Common myeloid progenitor, CD34-positive (primary cell): Measurements from ENCODE around the gene GGA1. TPM values are rescaled to one million over a fixed set of nuclear protein-coding genes. Genes with fewer than 3 reads are reported as not detected.

ENCODE experiments used
- CTCF ChIA-PET: fragments of 350-600 bp; sonication (Branson Sonifier 250); formaldehyde crosslinking; loops from one replicate; lab custom pipeline; 2021; ENCODE audit warnings: antibody characterized with exemption; lab: Charles Lee
- POLR2A ChIA-PET: fragments of 350-600 bp; sonication (Branson Sonifier 250); formaldehyde crosslinking; loops from one replicate; lab custom pipeline; 2021; ENCODE audit warnings: antibody characterized with exemption; lab: Charles Lee
- DNase-seq, 3 donors: peaks; one replicate each; pipeline versions ENCODE4 v3.0.0 to v3.0.0-alpha.2; 2013
- H3K27ac ChIP-seq, 2 experiments: 1 replicate in 1 of 2; 2 replicates in 1 of 2; pipeline ENCODE4 v1.7.0; 2013; ENCODE audit warnings: inconsistent platforms in 2 of 2, low read length in 2 of 2, mild to moderate bottlenecking in 2 of 2, low read depth in 1 of 2, moderate library complexity in 1 of 2; ENCODE audit not compliant: severe bottlenecking in 2 of 2, insufficient read depth in 1 of 2, poor library complexity in 1 of 2
- H3K27me3 ChIP-seq, 5 experiments: replicated peaks in 2 of 5; 1 replicate in 3 of 5; 2 replicates in 2 of 5; pipeline versions ENCODE4 v1.6.1 to v1.7.0; 2013; ENCODE audit warnings: low read length in 4 of 5, mild to moderate bottlenecking in 2 of 5, moderate library complexity in 2 of 5, inconsistent platforms in 1 of 5; ENCODE audit not compliant: insufficient read depth in 5 of 5, control insufficient read depth in 4 of 5
- H3K36me3 ChIP-seq, 4 experiments: 1 replicate in 2 of 4; 2 replicates in 2 of 4; pipeline versions ENCODE4 v1.6.1 to v1.7.0; 2013; ENCODE audit warnings: low read length in 3 of 4, control low read depth in 1 of 4, mild to moderate bottlenecking in 1 of 4; ENCODE audit not compliant: control insufficient read depth in 4 of 4, insufficient read depth in 4 of 4
- H3K4me1 ChIP-seq, 4 experiments: 1 replicate in 3 of 4; 2 replicates in 1 of 4; pipeline versions ENCODE4 v1.6.1 to v1.7.1; 2013; ENCODE audit warnings: low read length in 3 of 4, mild to moderate bottlenecking in 3 of 4, control low read depth in 1 of 4, inconsistent platforms in 1 of 4, moderate library complexity in 1 of 4; ENCODE audit not compliant: control insufficient read depth in 4 of 4, insufficient read depth in 4 of 4; ENCODE audit errors: control extremely low read depth in 1 of 4
- H3K4me3 ChIP-seq, 7 experiments: 1 replicate in 4 of 7; 2 replicates in 3 of 7; pipeline versions ENCODE4 v1.5.1 to v1.7.0; 2013; ENCODE audit warnings: mild to moderate bottlenecking in 7 of 7, low read length in 6 of 7, moderate library complexity in 6 of 7, inconsistent platforms in 2 of 7, low read depth in 2 of 7, control low read depth in 1 of 7; ENCODE audit not compliant: insufficient read depth in 4 of 7, control insufficient read depth in 1 of 7; ENCODE audit errors: extremely low read depth in 1 of 7
- H3K9me3 ChIP-seq, 5 experiments: 1 replicate in 4 of 5; 2 replicates in 1 of 5; pipeline versions ENCODE4 v1.6.1 to v1.7.1; 2013; ENCODE audit warnings: low read length in 4 of 5, mild to moderate bottlenecking in 2 of 5, inconsistent platforms in 1 of 5, low read depth in 1 of 5, moderate library complexity in 1 of 5; ENCODE audit not compliant: control insufficient read depth in 4 of 5, insufficient read depth in 2 of 5; ENCODE audit errors: control extremely low read depth in 1 of 5
- WGBS: methylation state at CpG from one replicate; pipeline ENCODE4 v1.1.5; 2013; ENCODE audit not compliant: insufficient coverage; 5-methylcytosine and 5-hydroxymethylcytosine counted together
- polyA plus RNA-seq: library from polyadenylated mRNA; unstranded; fragments of 120-200 nt; gene quantifications from one replicate; pipeline ENCODE4 v1.2.1, GENCODE V29; 2013

The GGA1 gene
- 38.1 TPM for polyA plus RNA-seq

GRCh38 chr22:37608477-37609239, at the start of gene GGA1:
Gene GGA1 (plus strand): TSS chr22:37608834. CDS start chr22:37608861, 27 bp downstream.
- WGBS: under 1% methylated on average over 65 of the region's 82 CpGs
- Histone ChIP-seq H3K4me3 (peak within 1 kb of the TSS; percentile 56 to 92 (median 84)), H3K4me1 (peaks cover 10 to 50% (median 38%) of the 10 kb centered on the region in 4 experiments), H3K27ac (peak within 1 kb of the TSS; percentile 81 to 87), H3K27me3 (no peaks in the 10 kb centered on the region), H3K36me3 (no peaks in the 10 kb centered on the region), H3K9me3 (no peaks in the 10 kb centered on the region)
- CTCF ChIA-PET: interaction anchor here (0.7 to 31.2 kb wide), 13 partner anchors 10 to 87 kb away, joined by 3 to 622 read pairs (median 5); partner anchors contain the start of genes PDXP and SH3BP1
- POLR2A ChIA-PET: interaction anchor here (1.0 to 1.5 kb wide), 7 partner anchors 8 to 77 kb away, joined by 3 to 7 read pairs (median 3); partner anchors contain the start of genes NOL12, PDXP and SH3BP1
- DNase-seq: peak; percentile 100

GRCh38 chr22:37559521-37559900, 49.1 kb upstream of the GGA1 start:
- Histone ChIP-seq H3K4me3 (no peak overlapping the region), H3K27ac (no peak overlapping the region), H3K27me3 (peaks cover 3 to 74% (median 26%) of the 10 kb centered on the region in 5 experiments), H3K4me1 (peaks cover 0 to 31% (median 20%) of the 10 kb centered on the region in 4 experiments), H3K36me3 (no peaks in the 10 kb centered on the region), H3K9me3 (no peaks in the 10 kb centered on the region)
- no peak for DNase-seq
- CTCF ChIA-PET: interaction anchor here (5.1 to 22.0 kb wide), 2 partner anchors 7 to 14 kb away, joined by 33 to 515 read pairs; no protein-coding TSS in a partner anchor
- WGBS: 84% methylated on average over 2 of the region's 6 CpGs
- POLR2A ChIA-PET: interaction anchor here (1.0 kb wide), 1 partner anchor 12 kb away, joined by 3 read pairs; no protein-coding TSS in a partner anchor

- ChIA-PET CTCF (interaction anchor here (2.0 to 22.0 kb wide), 2 partner anchors 15 to 38 kb away, joined by 6 to 515 read pairs; no protein-coding TSS in a partner anchor), POLR2A (interaction anchor here (1.0 kb wide), 1 partner anchor 12 kb away, joined by 3 read pairs; no protein-coding TSS in a partner anchor)
- no peak for DNase-seq
- Histone ChIP-seq H3K27me3 (peaks cover 3 to 70% (median 25%) of the 10 kb centered on the region in 5 experiments), H3K4me1 (peaks cover 0 to 31% (median 20%) of the 10 kb centered on the region in 4 experiments), H3K36me3 (no peaks in the 10 kb centered on the region), H3K27ac (peak within 1 kb of the TSS in 1 of 2 experiments; percentile 49), H3K9me3 (no peaks in the 10 kb centered on the region), H3K4me3 (peak within 1 kb of the TSS in 4 of 7 experiments; percentile 36 to 60 (median 51))
- WGBS: 3% methylated on average over 51 of the region's 76 CpGs
Measured at GRCh38 chr22:37559901-37560607, 48.6 kb upstream of the GGA1 start, which contains the start of gene CDC42EP1. Gene CDC42EP1 (plus strand): TSS chr22:37560480. CDS start chr22:37566350, 5,870 bp downstream.

GRCh38 chr22:37560608-37561211, 47.9 kb upstream of the GGA1 start:
- Histone ChIP-seq H3K27me3 (peaks cover 3 to 69% (median 21%) of the 10 kb centered on the region in 5 experiments), H3K9me3 (no peaks in the 10 kb centered on the region), H3K4me3 (peak overlapping the region in 4 of 7 experiments; percentile 36 to 60 (median 51)), H3K36me3 (no peaks in the 10 kb centered on the region), H3K27ac (peak overlapping the region in 1 of 2 experiments; percentile 49), H3K4me1 (peaks cover 2 to 33% (median 22%) of the 10 kb centered on the region in 4 experiments)
- ChIA-PET CTCF (interaction anchor here (1.0 to 22.0 kb wide), 7 partner anchors 15 to 91 kb away, joined by 3 to 515 read pairs (median 6); partner anchors contain the start of gene GGA1), POLR2A (interaction anchor here (1.0 kb wide), 1 partner anchor 13 kb away, joined by 3 read pairs; no protein-coding TSS in a partner anchor)
- under 1% methylated on average over 55 of the region's 72 CpGs for WGBS
- no peak for DNase-seq

GRCh38 chr22:37561212-37562048, 47.2 kb upstream of the GGA1 start:
- peaks cover 3 to 67% (median 23%) of the 10 kb centered on the region in 5 experiments for H3K27me3 ChIP-seq
- no peaks in the 10 kb centered on the region for H3K9me3 ChIP-seq
- H3K4me3 ChIP-seq: peak overlapping the region in 3 of 7 experiments; percentile 20 to 52 (median 50)
- 2% methylated on average over 54 of the region's 56 CpGs for WGBS
- no peaks in the 10 kb centered on the region for H3K36me3 ChIP-seq
- H3K27ac ChIP-seq: peak overlapping the region in 1 of 2 experiments; percentile 49
- ChIA-PET CTCF (interaction anchor here (1.0 to 22.0 kb wide), 11 partner anchors 15 to 302 kb away, joined by 3 to 515 read pairs (median 5); partner anchors contain the start of genes GGA1 and LGALS2), POLR2A (no interaction called here)
- H3K4me1 ChIP-seq: peaks cover 2 to 40% (median 29%) of the 10 kb centered on the region in 4 experiments
- DNase-seq: peak; percentile 74 to 90 (median 87)
